PC-3 (cell line): ENCODE measurements around the gene CRISPLD2. TPM values are rescaled to one million over a fixed set of nuclear protein-coding genes. Genes with fewer than 3 reads are reported as not detected.
A peak's percentile ranks its signal among the peaks of the same experiment; 100 is the strongest.

ENCODE experiments used
- ATAC-seq: fragments of 200-7000 bp; cut with Tn5 transposase; 2 replicates; pipeline ENCODE4 v1.9.1; 2020; ENCODE audit warnings: mild to moderate bottlenecking, moderate library complexity
- BruUV-seq: library from RNA; stranded (reverse); fragments of 400-500 nt; replicated peaks from 2 replicates; lab custom pipeline; 2021; lab: Mats Ljungman, UMichigan
- CTCF ChIA-PET: fragments of 300-600 bp; sonication (Branson Sonifier 250); formaldehyde crosslinking; loops from one replicate; lab custom pipeline; 2022; ENCODE audit warnings: antibody characterized with exemption; lab: Charles Lee
- POLR2A ChIA-PET: fragments of 300-600 bp; sonication (Branson Sonifier 250); formaldehyde crosslinking; loops from one replicate; lab custom pipeline; 2022; ENCODE audit warnings: antibody characterized with exemption; ENCODE audit not compliant: unreplicated experiment; lab: Charles Lee
- DNase-seq: peaks from one replicate; pipeline ENCODE4 v3.0.0-alpha.2; 2015
- H2AFZ ChIP-seq: fragments of 300-600 bp; sonication (generic); 2 replicates; pipeline ENCODE4 v1.6.0; 2016; ENCODE audit warnings: antibody characterized with exemption, low read length
- H3F3A ChIP-seq: fragments of 300-600 bp; sonication (generic); one replicate; pipeline ENCODE4 v1.6.0; 2017; ENCODE audit warnings: antibody characterized with exemption, low read length, control low read depth, mild to moderate bottlenecking; ENCODE audit not compliant: unreplicated experiment
- H3K27ac ChIP-seq: fragments of 300-600 bp; sonication (generic); 2 replicates; pipeline ENCODE4 v1.5.1; 2016; ENCODE audit warnings: mild to moderate bottlenecking, low read length
- H3K27me3 ChIP-seq: fragments of 300-600 bp; sonication (generic); 2 replicates; pipeline ENCODE4 v1.6.1; 2016; ENCODE audit warnings: low read length, mixed read lengths
- H3K36me3 ChIP-seq: fragments of 300-600 bp; sonication (generic); 2 replicates; pipeline ENCODE4 v1.6.1; 2016; ENCODE audit warnings: low read depth, mixed run types, low read length, mixed read lengths
- H3K4me1 ChIP-seq: fragments of 300-600 bp; sonication (generic); 2 replicates; pipeline ENCODE4 v1.5.1; 2016; ENCODE audit warnings: low read length; ENCODE audit not compliant: insufficient read depth
- H3K4me2 ChIP-seq: fragments of 300-600 bp; sonication (generic); 2 replicates; pipeline ENCODE4 v1.6.0; 2016; ENCODE audit warnings: low read length
- H3K4me3 ChIP-seq: fragments of 300-600 bp; sonication (generic); 2 replicates; pipeline ENCODE4 v1.5.1; 2016; ENCODE audit warnings: mild to moderate bottlenecking, low read length, mixed read lengths
- H3K79me2 ChIP-seq: fragments of 300-600 bp; sonication (generic); 2 replicates; pipeline ENCODE4 v1.6.1; 2017; ENCODE audit warnings: low read length, mixed read lengths
- H3K9ac ChIP-seq: fragments of 300-600 bp; sonication (generic); 2 replicates; pipeline ENCODE4 v1.6.0; 2016; ENCODE audit warnings: mild to moderate bottlenecking, low read length
- H3K9me2 ChIP-seq: fragments of 300-600 bp; sonication (generic); replicated peaks from 2 replicates; pipeline ENCODE4 v1.6.1; 2016; ENCODE audit warnings: mixed run types, low read length, mixed read lengths
- H3K9me3 ChIP-seq: fragments of 300-600 bp; sonication (generic); 2 replicates; pipeline ENCODE4 v1.6.1; 2016; ENCODE audit warnings: low read length, mixed read lengths
- H4K20me1 ChIP-seq: fragments of 300-600 bp; sonication (generic); 2 replicates; pipeline ENCODE4 v1.6.1; 2016; ENCODE audit warnings: low read length, mixed read lengths
- CTCF ChIP-seq: fragments of 300-600 bp; sonication (generic); conservative IDR thresholded peaks from 2 replicates; pipeline ENCODE4 v1.5.1; 2017; ENCODE audit warnings: antibody characterized with exemption, low read depth, mild to moderate bottlenecking, low read length
- EZH2 ChIP-seq: fragments of 300-600 bp; sonication (generic); IDR thresholded peaks from one replicate; pipeline ENCODE4 v1.6.1; 2017; ENCODE audit warnings: antibody characterized with exemption, mild to moderate bottlenecking, low read length; ENCODE audit not compliant: unreplicated experiment
- EZH2phosphoT487 ChIP-seq: fragments of 300-600 bp; sonication (generic); IDR thresholded peaks from 2 replicates; pipeline ENCODE4 v1.6.1; 2018; ENCODE audit warnings: mild to moderate bottlenecking, antibody characterized with exemption, low read length, borderline replicate concordance
- intact Hi-C: fragments of 100-400 bp; cut with micrococcal nuclease; formaldehyde crosslinking; loops from 2 replicates; pipeline ENCODE4 v1.9.0; 2023
- total RNA-seq: library from RNA; depleted of rRNA; stranded (reverse); fragments of >200 nt; gene quantifications from 2 replicates; pipeline ENCODE4 v1.2.3, GENCODE V29; 2014

CRISPLD2 gene
- total RNA-seq, 1 experiment from 2014 or later = 2.8 TPM

- no peaks in the 10 kb centered on the region for H3F3A ChIP-seq
- peaks cover 22% of the 10 kb centered on the region for H3K36me3 ChIP-seq
- H3K9me2 ChIP-seq = no peaks in the 10 kb centered on the region
- H3K4me2 ChIP-seq = no peak overlapping the region
- H3K79me2 ChIP-seq = no peaks in the 10 kb centered on the region
- intact Hi-C loops = no loop called here
- H3K9me3 ChIP-seq = no peaks in the 10 kb centered on the region
- no TSS peak for BruUV-seq
- DNase-seq (peak; percentile 54), ATAC-seq (no peak)
- H3K4me1 ChIP-seq = no peaks in the 10 kb centered on the region
- H3K27me3 ChIP-seq = no peaks in the 10 kb centered on the region
- TF ChIP-seq EZH2phosphoT487 = no peak
- no peak for TF ChIP-seq EZH2
- no peak for TF ChIP-seq CTCF
- no peak overlapping the region for H3K27ac ChIP-seq
- H4K20me1 ChIP-seq = no peaks in the 10 kb centered on the region
- no peak overlapping the region for H2AFZ ChIP-seq
- ChIA-PET CTCF (no interaction called here), POLR2A (no interaction called here)
- H3K9ac ChIP-seq = no peak overlapping the region
- no peak overlapping the region for H3K4me3 ChIP-seq
These were observed 45.0 kb upstream of the CRISPLD2 start for GRCh38 chr16:84774810-84775209.

- Histone ChIP-seq H3F3A (no peaks in the 10 kb centered on the region), H3K9me2 (no peaks in the 10 kb centered on the region), H3K27ac (no peak overlapping the region), H2AFZ (no peak overlapping the region), H3K27me3 (no peaks in the 10 kb centered on the region), H3K4me1 (no peaks in the 10 kb centered on the region), H3K4me2 (no peak overlapping the region), H3K79me2 (no peaks in the 10 kb centered on the region), H4K20me1 (no peaks in the 10 kb centered on the region), H3K9me3 (no peaks in the 10 kb centered on the region), H3K4me3 (no peak overlapping the region), H3K36me3 (peaks cover 26% of the 10 kb centered on the region), H3K9ac (no peak overlapping the region)
- BruUV-seq = no TSS peak
- ChIA-PET POLR2A (no interaction called here), CTCF (no interaction called here)
- DNase-seq (no peak), ATAC-seq (no peak)
- intact Hi-C loops = no loop called here
- TF ChIP-seq CTCF = no peak
- no peak for TF ChIP-seq EZH2
- no peak for TF ChIP-seq EZH2phosphoT487
These were observed 44.4 kb upstream of the CRISPLD2 start for GRCh38 chr16:84775262-84775810.

- intact Hi-C loops = no loop called here
- no peak overlapping the region for H3K4me3 ChIP-seq
- H4K20me1 ChIP-seq = no peaks in the 10 kb centered on the region
- ChIA-PET POLR2A (no interaction called here), CTCF (no interaction called here)
- no peak overlapping the region for H3K4me2 ChIP-seq
- TF ChIP-seq EZH2phosphoT487 (no peak), CTCF (no peak), EZH2 (no peak)
- H3K27ac ChIP-seq = no peak overlapping the region
- H3K9me2 ChIP-seq = no peaks in the 10 kb centered on the region
- no peaks in the 10 kb centered on the region for H3K27me3 ChIP-seq
- no peak for DNase-seq
- ATAC-seq = no peak
- peaks cover 26% of the 10 kb centered on the region for H3K36me3 ChIP-seq
- no TSS peak for BruUV-seq
- no peaks in the 10 kb centered on the region for H3K4me1 ChIP-seq
- H3K9me3 ChIP-seq = no peaks in the 10 kb centered on the region
- H3K79me2 ChIP-seq = no peaks in the 10 kb centered on the region
- no peaks in the 10 kb centered on the region for H3F3A ChIP-seq
- no peak overlapping the region for H2AFZ ChIP-seq
- H3K9ac ChIP-seq = no peak overlapping the region
These were observed 42.4 kb upstream of the CRISPLD2 start for GRCh38 chr16:84777435-84777834.
